ENCODE results near the gene SLC39A11. TPM values are rescaled to one million over a fixed set of nuclear protein-coding genes. Genes with fewer than 3 reads are reported as not detected.

Gene SLC39A11
- total RNA-seq, 1 experiment from 2014 or later = 15.2 TPM

GRCh38 chr17:72984926-72985325, 107.6 kb downstream of the SLC39A11 start:
- WGBS (ENCODE audit: extremely low coverage, insufficient read length, low lambda C conversion rate) = no CpG with 5 or more reads among the region's 7 CpGs
- H3K79me1 ChIP-seq (ENCODE audit: insufficient read depth, low read depth, low read length, poor library complexity, severe bottlenecking) = no peaks in the 10 kb centered on the region
- peaks cover 4 to 6% of the 10 kb centered on the region in 2 experiments for H3K4me1 Mint-ChIP-seq
- H2BK5ac ChIP-seq (ENCODE audit: insufficient read length, low read length) = no peak overlapping the region
- no peak for DNase-seq
- no peak overlapping the region for H3K23ac ChIP-seq (ENCODE audit: insufficient read length, low read depth, low read length)
- H2BK120ac ChIP-seq (ENCODE audit: low read depth, low read length, poor library complexity, severe bottlenecking) = no peak overlapping the region
- H3K4me1 ChIP-seq (ENCODE audit: insufficient read depth, low read length) = no peaks in the 10 kb centered on the region
- H4K8ac ChIP-seq (replicated peaks; ENCODE audit: insufficient read length, low read depth, low read length) = no peak overlapping the region
- H4K20me1 ChIP-seq (ENCODE audit: control insufficient read depth, insufficient read depth, insufficient read length) = no peaks in the 10 kb centered on the region
- no peaks in the 10 kb centered on the region for H3K36me3 Mint-ChIP-seq (ENCODE audit: insufficient read depth in 1 of 3, low read depth in 3 of 3)
- no peaks in the 10 kb centered on the region for H3K23me2 ChIP-seq (ENCODE audit: insufficient read length, low read depth, low read length, poor library complexity, severe bottlenecking)
- no peak overlapping the region for H3K14ac ChIP-seq (ENCODE audit: insufficient read depth, low read length)
- H2BK20ac ChIP-seq (ENCODE audit: low read depth, low read length, poor library complexity, severe bottlenecking) = no peak overlapping the region
- H3K27me3 Mint-ChIP-seq (ENCODE audit: low read depth) = no peaks in the 10 kb centered on the region
- no peak for TF ChIP-seq CTCF (conservative IDR thresholded peaks at IDR 0.05)
- no peak overlapping the region for H3K9ac ChIP-seq (ENCODE audit: extremely low read depth, insufficient read length, low read length)
- no peak overlapping the region for H4K5ac ChIP-seq (ENCODE audit: insufficient read length, low read depth, low read length)
- no peak overlapping the region for H3K4ac ChIP-seq (ENCODE audit: low read depth, low read length)
- no peak overlapping the region for H3K4me2 ChIP-seq (ENCODE audit: insufficient read depth, insufficient read length, low read length)
- H2BK15ac ChIP-seq (ENCODE audit: low read depth, low read length) = no peak overlapping the region
- no peak overlapping the region for H3K56ac ChIP-seq (ENCODE audit: insufficient read length, low read depth, low read length)
- H3T11ph ChIP-seq (ENCODE audit: low read length) = no peak overlapping the region
- no peak overlapping the region for H2BK12ac ChIP-seq (ENCODE audit: insufficient read length, low read depth, low read length)
- no peaks in the 10 kb centered on the region for H3K9me3 ChIP-seq (ENCODE audit: control insufficient read depth, low read depth, low read length)
- no peak overlapping the region for H3K27ac ChIP-seq (ENCODE audit: insufficient read length, low read depth, low read length)
- no peaks in the 10 kb centered on the region for H3K79me2 ChIP-seq (ENCODE audit: insufficient read depth, low read length)
- H3K27me3 ChIP-seq (ENCODE audit: insufficient read depth, low read length) = no peaks in the 10 kb centered on the region
- H2AK5ac ChIP-seq (ENCODE audit: insufficient read length, low read length) = no peak overlapping the region
- H2AFZ ChIP-seq (ENCODE audit: low read length) = no peak overlapping the region
- H3K9me3 Mint-ChIP-seq = no peaks in the 10 kb centered on the region
- H3K4me3 Mint-ChIP-seq = no peak overlapping the region
- H4K91ac ChIP-seq (ENCODE audit: insufficient read length, low read depth, low read length) = no peak overlapping the region
- no peak overlapping the region for H3K18ac ChIP-seq (ENCODE audit: insufficient read length, low read depth, low read length)
- H3K27ac Mint-ChIP-seq = peak overlapping the region in 1 of 3 experiments; percentile 79; a peak in 2 of 7 replicates
